Hepatocyte (in vitro differentiated cells): ENCODE results near the gene ABCA2. TPM values are rescaled to one million over a fixed set of nuclear protein-coding genes. Genes with fewer than 3 reads are reported as not detected.

Source experiments
- DNase-seq: peaks from one replicate; pipeline ENCODE4 v3.0.0-alpha.2; 2016; ENCODE audit warnings: low spot score
- H2AFZ ChIP-seq: fragments of 200-600 bp; sonication (generic); 2 replicates; pipeline ENCODE4 v1.6.0; 2016; ENCODE audit warnings: antibody characterized with exemption, mild to moderate bottlenecking
- H3K27ac ChIP-seq: fragments of 200-600 bp; sonication (generic); 2 replicates; pipeline ENCODE4 v1.5.1; 2016; ENCODE audit warnings: mild to moderate bottlenecking
- H3K27me3 ChIP-seq: fragments of 200-600 bp; sonication (generic); 2 replicates; pipeline ENCODE4 v1.6.1; 2016
- H3K36me3 ChIP-seq: fragments of 200-600 bp; sonication (generic); replicated peaks from 2 replicates; pipeline ENCODE4 v1.5.1; 2016; ENCODE audit warnings: low read depth; ENCODE audit not compliant: insufficient read depth
- H3K4me1 ChIP-seq: fragments of 200-600 bp; sonication (generic); 2 replicates; pipeline ENCODE4 v1.5.1; 2016; ENCODE audit warnings: mild to moderate bottlenecking, moderate library complexity; ENCODE audit not compliant: insufficient read depth
- H3K4me2 ChIP-seq: fragments of 200-600 bp; sonication (generic); 2 replicates; pipeline ENCODE4 v1.6.0; 2016
- H3K4me3 ChIP-seq: fragments of 200-600 bp; sonication (generic); 2 replicates; pipeline ENCODE4 v1.5.1; 2016; ENCODE audit warnings: mild to moderate bottlenecking
- H3K79me2 ChIP-seq: fragments of 200-600 bp; sonication (generic); 2 replicates; pipeline ENCODE4 v1.6.0; 2017; ENCODE audit warnings: mild to moderate bottlenecking
- H3K9me2 ChIP-seq: fragments of 200-600 bp; sonication (generic); replicated peaks from 2 replicates; pipeline ENCODE4 v1.6.0; 2017; ENCODE audit warnings: mild to moderate bottlenecking; ENCODE audit not compliant: insufficient read depth
- H3K9me3 ChIP-seq: fragments of 200-600 bp; sonication (generic); 2 replicates; pipeline ENCODE4 v1.5.1; 2016; ENCODE audit warnings: low read depth, mild to moderate bottlenecking
- H4K20me1 ChIP-seq: fragments of 200-600 bp; sonication (generic); 2 replicates; pipeline ENCODE4 v1.6.0; 2016; ENCODE audit warnings: mild to moderate bottlenecking; ENCODE audit not compliant: insufficient read depth, poor library complexity, severe bottlenecking
- CTCF ChIP-seq: fragments of 200-600 bp; sonication (generic); IDR thresholded peaks from 2 replicates; pipeline ENCODE4 v1.5.1; 2016; ENCODE audit warnings: antibody characterized with exemption, mild to moderate bottlenecking; ENCODE audit not compliant: poor library complexity
- EZH2 ChIP-seq: fragments of 200-600 bp; sonication (generic); IDR thresholded peaks from 2 replicates; pipeline ENCODE4 v1.6.1; 2016; ENCODE audit warnings: antibody characterized with exemption, mild to moderate bottlenecking, borderline replicate concordance
- EZH2phosphoT487 ChIP-seq: fragments of 200-600 bp; sonication (generic); IDR thresholded peaks from one replicate; pipeline ENCODE4 v1.6.1; 2018; ENCODE audit warnings: antibody characterized with exemption, mild to moderate bottlenecking, low read depth, moderate library complexity; ENCODE audit not compliant: unreplicated experiment, severe bottlenecking
- WGBS: methylation state at CpG from one replicate; pipeline ENCODE4 v1.1.6; 2016; ENCODE audit warnings: low lambda C conversion rate; ENCODE audit errors: missing lambda C conversion rate; 5-methylcytosine and 5-hydroxymethylcytosine counted together
- polyA plus RNA-seq: library from polyadenylated mRNA; unstranded; fragments of >200 nt; fragmentation: Nextera tagmentation; extraction: Ambion mirVana; gene quantifications from 2 replicates; pipeline ENCODE4 v1.2.1, GENCODE V29; 2016
- total RNA-seq: library from RNA; depleted of rRNA; stranded (reverse); fragments of >200 nt; gene quantifications from 2 replicates; pipeline ENCODE4 v1.2.3, GENCODE V29; 2014

ABCA2 gene
- total and polyA plus RNA-seq, 2 experiments from 2014 or later: 14.6 to 15.6 TPM

GRCh38 chr9:136973618-136974617 is 54.1 kb downstream of the ABCA2 start:
- no peak for DNase-seq
- Histone ChIP-seq H3K36me3 (no peaks in the 10 kb centered on the region), H3K27me3 (no peaks in the 10 kb centered on the region), H2AFZ (no peak overlapping the region), H3K79me2 (no peaks in the 10 kb centered on the region), H4K20me1 (no peaks in the 10 kb centered on the region), H3K4me2 (no peak overlapping the region), H3K27ac (no peak overlapping the region), H3K9me2 (no peaks in the 10 kb centered on the region), H3K9me3 (no peaks in the 10 kb centered on the region), H3K4me3 (no peak overlapping the region), H3K4me1 (no peaks in the 10 kb centered on the region)
- WGBS: 92% methylated on average over 29 of the region's 29 CpGs
- TF ChIP-seq CTCF (no peak), EZH2 (no peak), EZH2phosphoT487 (no peak)

- no peak overlapping the region for H2AFZ ChIP-seq
- H3K36me3 ChIP-seq: no peaks in the 10 kb centered on the region
- no peaks in the 10 kb centered on the region for H3K9me2 ChIP-seq
- no peak overlapping the region for H3K27ac ChIP-seq
- no peaks in the 10 kb centered on the region for H4K20me1 ChIP-seq
- H3K27me3 ChIP-seq: no peaks in the 10 kb centered on the region
- H3K4me2 ChIP-seq: no peak overlapping the region
- TF ChIP-seq EZH2phosphoT487 (no peak), EZH2 (no peak), CTCF (no peak)
- H3K9me3 ChIP-seq: no peaks in the 10 kb centered on the region
- no peak overlapping the region for H3K4me3 ChIP-seq
- 86% methylated on average over 10 of the region's 13 CpGs for WGBS
- no peak for DNase-seq
- no peaks in the 10 kb centered on the region for H3K79me2 ChIP-seq
- no peaks in the 10 kb centered on the region for H3K4me1 ChIP-seq
Measured at GRCh38 chr9:136972743-136973142, 55.3 kb downstream of the ABCA2 start.

- no peak overlapping the region for H2AFZ ChIP-seq
- no peaks in the 10 kb centered on the region for H3K27me3 ChIP-seq
- no peak overlapping the region for H3K4me2 ChIP-seq
- H3K36me3 ChIP-seq: no peaks in the 10 kb centered on the region
- no peaks in the 10 kb centered on the region for H3K9me2 ChIP-seq
- H3K27ac ChIP-seq: no peak overlapping the region
- no peaks in the 10 kb centered on the region for H3K9me3 ChIP-seq
- TF ChIP-seq EZH2phosphoT487: no peak
- no peak for TF ChIP-seq CTCF
- TF ChIP-seq EZH2: no peak
- WGBS: 95% methylated on average over 6 of the region's 11 CpGs
- H3K4me1 ChIP-seq: no peaks in the 10 kb centered on the region
- H3K4me3 ChIP-seq: no peak overlapping the region
- H3K79me2 ChIP-seq: no peaks in the 10 kb centered on the region
- no peaks in the 10 kb centered on the region for H4K20me1 ChIP-seq
- DNase-seq: no peak
Measured at GRCh38 chr9:136972335-136972734, 55.7 kb downstream of the ABCA2 start.
